Brain microvascular endothelial cell (primary cell): ENCODE measurements around the gene ANKRD66.
A peak's percentile ranks its signal among the peaks of the same experiment; 100 is the strongest.

ENCODE experiments used
- DNase-seq: peaks from one replicate; pipeline ENCODE4 v3.0.0-alpha.2; 2020
- H3K27ac ChIP-seq: fragments of 250-450 bp; sonication (Bioruptor Pico); 2 replicates; pipeline ENCODE4 v1.5.1; 2020; ENCODE audit warnings: mild to moderate bottlenecking, moderate library complexity
- H3K27me3 ChIP-seq: fragments of 250-450 bp; sonication (Bioruptor Pico); replicated peaks from 2 replicates; pipeline ENCODE4 v1.5.1; 2020; ENCODE audit warnings: mild to moderate bottlenecking
- H3K36me3 ChIP-seq: fragments of 250-450 bp; sonication (Bioruptor Pico); replicated peaks from 2 replicates; pipeline ENCODE4 v1.5.1; 2020; ENCODE audit warnings: mild to moderate bottlenecking
- H3K4me3 ChIP-seq: 2 replicates; pipeline ENCODE4 v1.5.1; 2011; ENCODE audit warnings: low read depth, mild to moderate bottlenecking, control low read depth, low read length, moderate library complexity
- CTCF ChIP-seq: IDR thresholded peaks from 2 replicates; pipeline ENCODE4 v1.5.1; 2011; ENCODE audit warnings: low read depth, mild to moderate bottlenecking, moderate library complexity, low read length, control low read depth, inconsistent platforms; ENCODE audit errors: missing control alignments
- in situ Hi-C: cut with HindIII; loops from 2 replicates; pipeline ENCODE4 v1.10.0; 2017; ENCODE audit warnings: low sequenced_read_pairs, low pct_ligation_motif_present

ANKRD66 gene

GRCh38 chr6:46746696-46747095 lies at the start of gene ANKRD66:
ANKRD66 (plus strand) TSS chr6:46746933; CDS start chr6:46751949, 5,016 bp downstream.
- in situ Hi-C loops = no loop called here
- no peak for TF ChIP-seq CTCF
- Histone ChIP-seq H3K27ac (no peak within 1 kb of the TSS), H3K27me3 (no peaks in the 10 kb centered on the region), H3K36me3 (no peaks in the 10 kb centered on the region), H3K4me3 (no peak within 1 kb of the TSS)
- DNase-seq = no peak

GRCh38 chr6:46699970-46700369 lies 46.8 kb upstream of the ANKRD66 start:
- TF ChIP-seq CTCF = no peak
- no peaks in the 10 kb centered on the region for H3K36me3 ChIP-seq
- no peak overlapping the region for H3K27ac ChIP-seq
- no peak for DNase-seq
- no peak overlapping the region for H3K4me3 ChIP-seq
- in situ Hi-C loops = no loop called here
- H3K27me3 ChIP-seq = peaks cover 3% of the 10 kb centered on the region

DNA sequence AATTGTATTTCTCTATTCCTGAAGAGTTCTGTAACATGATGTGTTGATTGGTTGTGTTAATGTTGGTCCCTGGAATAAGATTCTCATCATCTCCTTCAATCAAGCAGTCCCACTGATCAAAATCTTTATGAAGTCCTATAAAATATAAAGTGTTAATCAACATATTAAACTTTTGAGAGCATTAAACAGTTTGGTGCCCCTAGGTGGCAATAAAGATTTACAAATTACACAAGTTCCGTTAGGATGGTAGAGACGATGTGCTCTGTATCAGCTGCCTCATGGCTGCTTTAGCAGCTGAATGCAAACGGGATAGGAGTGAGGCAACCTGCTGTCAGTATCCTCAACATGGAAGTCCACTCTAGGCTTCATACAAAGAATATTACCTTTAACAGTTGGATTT lies 42.2 kb upstream of the ANKRD66 start:
- no peak overlapping the region for H3K27ac ChIP-seq
- DNase-seq = peak; percentile 8
- H3K4me3 ChIP-seq = no peak overlapping the region

DNA sequence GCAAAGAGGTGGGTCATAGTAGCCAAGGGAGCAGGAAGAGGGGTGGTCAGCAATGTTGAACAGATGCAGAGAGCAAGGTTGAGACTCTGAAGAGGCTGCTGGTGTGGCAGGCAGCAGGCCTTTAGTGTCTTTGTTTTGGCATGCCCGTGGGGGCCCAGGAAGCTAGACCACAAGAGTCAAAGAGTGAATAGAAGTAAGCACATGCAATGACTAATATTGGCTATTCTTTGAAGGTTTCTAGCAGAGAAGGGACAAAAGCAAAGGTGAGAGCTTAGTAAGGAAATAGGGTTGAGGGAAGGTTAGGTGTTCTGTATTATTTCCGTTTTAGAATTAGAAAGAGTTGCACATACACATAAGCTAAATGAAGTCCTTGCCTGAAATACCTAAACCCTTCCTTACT lies 40.3 kb upstream of the ANKRD66 start:
- no peaks in the 10 kb centered on the region for H3K36me3 ChIP-seq
- peaks cover 3% of the 10 kb centered on the region for H3K27me3 ChIP-seq
- no peak overlapping the region for H3K4me3 ChIP-seq
- in situ Hi-C loops = no loop called here
- no peak overlapping the region for H3K27ac ChIP-seq
- no peak for DNase-seq
- TF ChIP-seq CTCF = no peak

More for the DNA sequence above, 42.2 kb upstream of the ANKRD66 start:
- in situ Hi-C loops = no loop called here
- no peaks in the 10 kb centered on the region for H3K36me3 ChIP-seq
- TF ChIP-seq CTCF = no peak
- H3K27me3 ChIP-seq = peaks cover 3% of the 10 kb centered on the region

- H3K4me3 ChIP-seq = no peak overlapping the region
- no peak for TF ChIP-seq CTCF
- DNase-seq = no peak
- H3K36me3 ChIP-seq = no peaks in the 10 kb centered on the region
- in situ Hi-C loops = no loop called here
- no peak overlapping the region for H3K27ac ChIP-seq
- no peaks in the 10 kb centered on the region for H3K27me3 ChIP-seq
Observed at GRCh38 chr6:46711491-46711890, 35.2 kb upstream of the ANKRD66 start.

- in situ Hi-C loops = no loop called here
- H3K27me3 ChIP-seq = no peaks in the 10 kb centered on the region
- TF ChIP-seq CTCF = no peak
- H3K27ac ChIP-seq = no peak overlapping the region
- no peak for DNase-seq
- no peaks in the 10 kb centered on the region for H3K36me3 ChIP-seq
- H3K4me3 ChIP-seq = no peak overlapping the region
Observed at GRCh38 chr6:46715141-46715540, 31.6 kb upstream of the ANKRD66 start.
